Endometrial microvascular endothelial cells (primary cell): ENCODE measurements around the gene TFB1M. TPM values are rescaled to one million over a fixed set of nuclear protein-coding genes. Genes with fewer than 3 reads are reported as not detected.

ENCODE experiments used
- in situ Hi-C: cut with HindIII; loops from 2 replicates; pipeline ENCODE4 v1.10.0; 2017; ENCODE audit warnings: low sequenced_read_pairs, low pct_unique_long_range_greater_than_20kb; ENCODE audit errors: inconsistent ontology term
- total RNA-seq: library from RNA; depleted of rRNA; stranded (reverse); fragments of >200 nt; gene quantifications from one replicate; pipeline ENCODE4 v1.2.3, GENCODE V29; 2015; ENCODE audit errors: inconsistent ontology term

TFB1M gene
- total RNA-seq, 1 donor from 2014 or later: 26.1 TPM

DNA sequence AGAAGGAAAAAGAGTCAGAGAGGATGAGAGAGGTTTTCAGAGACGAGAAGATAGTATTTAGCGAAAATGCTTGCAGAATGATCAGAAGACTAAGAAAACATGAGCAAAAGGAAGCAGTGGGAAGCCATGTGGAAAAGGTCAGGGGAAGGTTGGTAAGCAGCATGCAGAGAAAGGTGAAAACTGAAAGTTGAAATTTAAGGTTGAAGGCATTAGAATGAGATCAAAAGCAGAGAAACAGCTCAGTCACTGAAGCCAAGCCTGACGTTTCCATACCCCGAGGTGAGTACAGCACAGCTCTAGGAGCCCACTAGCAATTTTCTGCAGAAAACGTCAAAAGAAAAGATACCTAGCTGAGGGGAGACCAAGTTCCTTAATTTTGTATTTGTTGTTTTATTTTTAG is 19.1 kb upstream of the TFB1M start:
- in situ Hi-C loops: no loop called here

GRCh38 chr6:155330922-155331321 is 16.6 kb upstream of the TFB1M start:
- in situ Hi-C loops: no loop called here

DNA sequence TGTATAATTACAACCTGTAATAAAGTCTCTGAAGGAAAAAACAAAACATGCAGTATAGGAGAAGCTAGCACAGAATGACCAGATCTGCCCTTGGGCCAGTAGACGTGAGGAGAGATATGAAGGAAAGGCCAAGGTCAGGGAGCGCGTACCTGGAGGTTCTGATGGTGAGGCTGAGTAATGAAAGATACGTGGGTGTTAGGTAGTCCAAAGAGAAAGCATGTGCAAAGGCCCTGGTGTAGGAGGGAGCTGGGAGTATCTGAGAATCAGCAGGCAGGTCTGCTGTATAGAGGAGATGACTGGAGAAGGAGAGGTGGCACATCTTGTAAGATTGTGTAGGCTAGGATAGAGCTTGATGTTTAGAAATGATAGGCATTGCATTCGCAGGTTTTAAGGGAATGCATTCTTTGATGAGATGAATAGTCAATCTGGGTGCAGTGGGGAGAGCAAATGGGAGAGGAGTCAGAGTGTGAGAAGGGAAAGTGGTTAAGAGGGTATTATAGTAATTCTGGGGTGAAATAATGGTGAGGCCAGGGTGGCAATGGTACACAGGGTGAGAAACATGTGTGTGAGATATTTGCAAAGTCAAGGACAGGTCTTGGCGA is 15.9 kb upstream of the TFB1M start:
- in situ Hi-C loops: no loop called here

DNA sequence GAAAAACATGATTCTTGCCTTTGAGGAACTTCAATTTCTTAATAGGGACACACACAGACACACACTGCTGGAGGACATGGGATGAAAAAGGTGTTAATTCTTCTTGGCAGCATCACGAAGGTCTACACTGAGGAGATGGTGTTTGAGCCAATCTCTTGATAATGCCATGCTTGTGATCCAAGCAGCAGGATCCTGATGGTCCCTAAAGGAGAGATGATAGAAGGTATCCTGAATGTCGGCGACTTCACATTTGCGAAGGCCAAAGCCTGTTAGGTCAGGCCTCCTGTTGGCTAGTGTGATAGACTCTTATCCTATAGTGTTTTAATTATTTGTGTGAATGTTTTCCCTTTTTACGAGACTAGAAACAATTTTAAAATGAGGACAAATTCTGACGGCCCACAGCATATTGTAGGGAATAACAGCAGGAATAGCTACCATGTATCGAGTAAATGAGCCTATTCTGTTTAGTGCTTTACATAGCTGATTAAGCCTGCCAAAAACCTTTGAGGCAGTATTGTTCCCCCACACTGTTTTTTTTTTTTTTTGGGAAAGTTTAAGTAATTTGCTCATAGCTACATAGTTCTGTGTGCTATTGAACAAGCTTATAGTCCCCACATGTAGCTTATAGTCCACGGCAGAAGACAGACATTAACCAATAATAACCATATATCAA is 15.3 kb upstream of the TFB1M start:
- in situ Hi-C loops: no loop called here

GRCh38 chr6:155328539-155329459 is 14.5 kb upstream of the TFB1M start:
- in situ Hi-C loops: no loop called here

- in situ Hi-C loops: no loop called here
These were observed 13.8 kb upstream of the TFB1M start for GRCh38 chr6:155328074-155328538.

GRCh38 chr6:155327326-155328073 is 13.2 kb upstream of the TFB1M start:
- in situ Hi-C loops: no loop called here

- in situ Hi-C loops: no loop called here
These were observed 11.6 kb upstream of the TFB1M start for GRCh38 chr6:155325700-155326516.

DNA sequence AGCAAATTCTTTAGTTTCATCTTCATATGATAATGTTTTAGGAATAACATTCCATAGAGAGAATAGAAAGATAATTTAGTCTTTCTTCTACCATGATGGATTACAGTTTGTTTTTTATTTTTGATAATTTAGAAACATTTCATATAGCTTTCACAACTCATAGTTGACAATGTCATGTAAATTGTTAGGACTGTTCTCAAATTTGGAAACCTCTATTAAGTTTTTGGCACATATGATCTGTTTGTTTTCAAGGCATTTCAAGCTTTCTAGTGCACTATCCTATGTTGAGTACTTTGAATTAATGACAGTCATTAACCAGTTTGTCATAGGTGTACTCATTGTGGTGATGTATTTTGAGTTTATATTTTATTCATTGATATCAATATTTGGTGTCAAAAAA is 10.7 kb upstream of the TFB1M start:
- in situ Hi-C loops: no loop called here

GRCh38 chr6:155324172-155324571 is 9.9 kb upstream of the TFB1M start:
- in situ Hi-C loops: no loop called here

GRCh38 chr6:155319902-155320301 is 5.6 kb upstream of the TFB1M start:
- in situ Hi-C loops: loop anchor here (10.0 kb wide), 1 partner anchor 145 kb away; no protein-coding TSS in a partner anchor

GRCh38 chr6:155317186-155317585 is 2.9 kb upstream of the TFB1M start:
- in situ Hi-C loops: loop anchor here (10.0 kb wide), 1 partner anchor 142 kb away; no protein-coding TSS in a partner anchor

DNA sequence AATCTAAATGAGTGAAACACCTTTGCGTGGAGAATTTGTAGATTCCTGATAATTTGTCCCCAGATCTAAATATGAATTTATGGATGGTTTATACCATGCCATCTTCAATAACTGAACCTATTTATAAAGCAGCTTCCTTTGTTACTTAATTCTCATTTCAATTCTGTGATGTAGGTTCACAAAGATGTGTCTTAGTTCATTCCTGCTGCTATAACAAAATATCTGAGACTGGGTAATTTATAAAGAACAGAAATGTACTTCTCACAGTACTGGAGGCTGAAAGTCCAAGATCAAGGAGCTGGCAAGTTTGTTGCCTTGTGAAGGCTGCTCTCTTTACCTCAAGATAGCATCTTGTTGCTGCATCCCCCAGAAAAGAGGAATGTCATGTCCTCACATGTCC is 2.1 kb upstream of the TFB1M start:
- in situ Hi-C loops: loop anchor here (10.0 kb wide), 1 partner anchor 142 kb away; no protein-coding TSS in a partner anchor

GRCh38 chr6:155315516-155315871 is 1.2 kb upstream of the TFB1M start:
- in situ Hi-C loops: loop anchor here (10.0 kb wide), 1 partner anchor 141 kb away; no protein-coding TSS in a partner anchor

DNA sequence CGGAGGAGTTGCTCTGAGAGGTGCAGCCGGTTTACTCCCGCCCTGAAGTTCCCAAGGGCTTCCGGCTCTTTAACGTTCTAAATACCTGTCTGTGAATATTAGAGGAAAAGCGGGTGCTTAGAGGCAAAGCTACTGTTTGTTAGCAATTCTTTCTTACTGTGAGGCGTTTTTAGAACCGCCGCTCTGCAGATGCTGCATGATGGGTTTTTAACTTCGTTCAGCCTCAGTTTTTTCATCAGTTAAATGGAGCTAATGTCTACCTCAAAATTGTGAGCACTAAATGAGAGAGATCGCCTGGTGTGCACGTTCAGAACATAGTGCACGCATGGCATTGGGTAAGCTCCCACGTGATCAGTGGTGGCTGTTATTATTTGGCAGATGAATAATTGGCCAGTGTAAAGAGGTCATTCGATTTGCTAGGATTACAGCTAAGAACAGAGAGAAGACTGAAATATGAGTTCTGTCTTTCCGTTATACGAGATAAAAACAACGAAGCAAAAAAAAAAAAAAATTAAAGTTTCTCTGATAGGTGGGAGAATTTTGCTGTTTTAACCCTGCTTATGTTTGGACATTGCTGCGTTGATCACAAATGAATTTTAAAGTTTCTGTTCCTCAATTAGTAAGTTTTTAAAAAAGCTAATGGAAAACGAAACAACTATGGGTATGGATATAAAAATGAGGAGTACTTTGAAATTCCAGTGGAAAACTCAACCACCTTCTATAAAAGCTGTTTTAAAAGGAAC is 660 bp upstream of the TFB1M start:
- in situ Hi-C loops: loop anchor here (10.0 kb wide), 1 partner anchor 140 kb away; no protein-coding TSS in a partner anchor

GRCh38 chr6:155313602-155314091 is 637 bp downstream of the TFB1M start:
- in situ Hi-C loops: loop anchor here (10.0 kb wide), 1 partner anchor 139 kb away; no protein-coding TSS in a partner anchor

DNA sequence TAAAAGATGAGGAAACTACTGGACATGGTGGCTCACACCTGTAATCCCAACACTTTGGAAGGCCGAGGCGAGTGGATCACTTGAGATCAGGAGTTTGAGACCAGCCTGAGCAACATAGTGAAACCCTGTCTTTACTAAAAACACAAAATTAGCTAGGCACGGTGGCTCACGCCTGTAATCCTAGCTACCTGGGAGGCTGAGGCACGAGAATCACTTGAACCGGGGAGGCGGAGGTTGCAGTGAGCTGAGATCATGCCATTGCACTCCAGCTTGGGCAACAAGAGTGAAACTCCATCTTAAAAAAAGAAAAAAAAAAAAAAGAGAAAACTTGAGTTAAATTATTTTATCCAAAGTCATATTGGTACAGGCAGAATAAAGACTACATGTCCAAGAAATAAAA is 1.3 kb downstream of the TFB1M start:
- in situ Hi-C loops: loop anchor here (10.0 kb wide), 1 partner anchor 138 kb away; no protein-coding TSS in a partner anchor
